Uterus (tissue), 2 donors: Measurements from ENCODE around the gene SORCS3.

Source experiments
- CTCF ChIP-seq, 4 experiments: fragments of 200-600 bp in 2 of 4; fragments of 450-650 bp in 2 of 4; sonication (generic) in 2 of 4; IDR thresholded peaks; one replicate each; pipeline ENCODE4 v1.5.1; 2016 to 2019; ENCODE audit warnings: antibody characterized with exemption in 4 of 4, mild to moderate bottlenecking in 2 of 4, moderate library complexity in 1 of 4
- POLR2A ChIP-seq, 2 donors: fragments of 450-650 bp; IDR thresholded peaks; one replicate each; pipeline ENCODE4 v1.6.1; 2016; ENCODE audit warnings: antibody characterized with exemption in 2 of 2, mild to moderate bottlenecking in 1 of 2, moderate library complexity in 1 of 2

- no peak for TF ChIP-seq CTCF (IDR thresholded peaks at IDR 0.05)
- TF ChIP-seq POLR2A (IDR thresholded peaks at IDR 0.05): no peak
Measured at GRCh38 chr10:104608091-104608828, 32.8 kb upstream of the SORCS3 start.
